OCI-LY1 (cell line): ENCODE measurements around the gene SPAST.

Experiments
- EZH2 ChIP-seq: fragments of 200-600 bp; sonication (generic), shearing (Covaris generic); IDR thresholded peaks from 2 replicates; pipeline ENCODE4 v1.8.0; 2017; ENCODE audit warnings: borderline replicate concordance, mixed run types, mild to moderate bottlenecking, antibody characterized with exemption, low read length, moderate library complexity, mixed read lengths
- TF ChIP-seq, protein P1 (sequence below): fragments of 200-600 bp; sonication (generic), shearing (Covaris generic); IDR thresholded peaks from 2 replicates; pipeline ENCODE4 v1.5.1; 2017; ENCODE audit warnings: mild to moderate bottlenecking, antibody characterized with exemption, low read length, moderate library complexity, mixed read lengths

GRCh38 chr2:32108111-32108510, 44.8 kb downstream of the SPAST start:
- TF ChIP-seq, protein P1, sequence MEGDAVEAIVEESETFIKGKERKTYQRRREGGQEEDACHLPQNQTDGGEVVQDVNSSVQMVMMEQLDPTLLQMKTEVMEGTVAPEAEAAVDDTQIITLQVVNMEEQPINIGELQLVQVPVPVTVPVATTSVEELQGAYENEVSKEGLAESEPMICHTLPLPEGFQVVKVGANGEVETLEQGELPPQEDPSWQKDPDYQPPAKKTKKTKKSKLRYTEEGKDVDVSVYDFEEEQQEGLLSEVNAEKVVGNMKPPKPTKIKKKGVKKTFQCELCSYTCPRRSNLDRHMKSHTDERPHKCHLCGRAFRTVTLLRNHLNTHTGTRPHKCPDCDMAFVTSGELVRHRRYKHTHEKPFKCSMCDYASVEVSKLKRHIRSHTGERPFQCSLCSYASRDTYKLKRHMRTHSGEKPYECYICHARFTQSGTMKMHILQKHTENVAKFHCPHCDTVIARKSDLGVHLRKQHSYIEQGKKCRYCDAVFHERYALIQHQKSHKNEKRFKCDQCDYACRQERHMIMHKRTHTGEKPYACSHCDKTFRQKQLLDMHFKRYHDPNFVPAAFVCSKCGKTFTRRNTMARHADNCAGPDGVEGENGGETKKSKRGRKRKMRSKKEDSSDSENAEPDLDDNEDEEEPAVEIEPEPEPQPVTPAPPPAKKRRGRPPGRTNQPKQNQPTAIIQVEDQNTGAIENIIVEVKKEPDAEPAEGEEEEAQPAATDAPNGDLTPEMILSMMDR: no peak
- no peak for TF ChIP-seq EZH2
